GF-D8 (cell line): Measurements from ENCODE around the gene F11.
"Not testable (repeated sequence)": the region's sequence is repeated elsewhere in the genome, so short reads cannot be mapped to it uniquely, and the experiment has no call there.

ENCODE experiments used
- DNase-seq: peaks from one replicate; lab custom pipeline; 2025; lab: John Stamatoyannopoulos, UW

The F11 gene

DNA sequence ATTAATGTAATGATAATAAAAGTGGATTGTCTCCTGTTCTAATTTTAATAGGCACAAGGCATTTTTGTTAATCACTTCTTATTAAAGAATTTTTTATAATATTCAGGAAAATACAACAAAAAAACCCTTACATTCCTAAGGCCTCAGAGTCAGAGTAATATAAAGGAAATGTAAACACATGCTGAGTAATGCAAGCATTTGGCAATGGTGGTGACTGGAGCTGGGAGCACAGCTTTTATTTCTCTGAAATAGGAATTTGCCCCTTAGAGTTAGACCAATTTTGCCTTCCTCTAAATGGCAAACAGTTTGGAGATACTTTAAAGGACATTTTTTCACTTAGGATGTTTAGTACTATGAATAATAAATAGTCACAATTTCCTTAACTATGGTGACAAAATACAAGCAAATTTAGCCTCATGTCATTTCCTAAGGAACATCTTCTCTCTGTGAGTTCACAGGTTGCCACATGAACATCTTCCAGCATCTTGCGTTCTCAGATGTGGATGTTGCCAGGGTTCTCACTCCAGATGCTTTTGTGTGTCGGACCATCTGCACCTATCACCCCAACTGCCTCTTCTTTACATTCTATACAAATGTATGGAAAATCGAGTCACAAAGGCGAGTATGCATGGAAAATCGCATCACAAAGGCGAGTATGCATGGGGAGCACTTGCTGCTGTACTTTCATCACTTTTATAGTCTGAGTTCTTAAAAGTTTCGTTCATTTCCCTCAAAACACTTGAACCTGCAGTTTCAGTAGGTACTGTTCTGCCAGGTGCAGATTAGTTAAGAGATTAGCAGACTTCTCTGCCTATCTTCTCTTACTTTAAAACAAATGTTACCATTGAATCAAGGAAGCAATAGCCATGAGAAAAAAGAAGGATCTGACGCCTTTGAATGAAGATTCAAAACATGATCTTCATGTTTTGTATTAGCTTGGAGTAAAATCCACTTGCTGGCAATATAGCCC, 15.9 kb upstream of the F11 start:
- DNase-seq: no peak

DNA sequence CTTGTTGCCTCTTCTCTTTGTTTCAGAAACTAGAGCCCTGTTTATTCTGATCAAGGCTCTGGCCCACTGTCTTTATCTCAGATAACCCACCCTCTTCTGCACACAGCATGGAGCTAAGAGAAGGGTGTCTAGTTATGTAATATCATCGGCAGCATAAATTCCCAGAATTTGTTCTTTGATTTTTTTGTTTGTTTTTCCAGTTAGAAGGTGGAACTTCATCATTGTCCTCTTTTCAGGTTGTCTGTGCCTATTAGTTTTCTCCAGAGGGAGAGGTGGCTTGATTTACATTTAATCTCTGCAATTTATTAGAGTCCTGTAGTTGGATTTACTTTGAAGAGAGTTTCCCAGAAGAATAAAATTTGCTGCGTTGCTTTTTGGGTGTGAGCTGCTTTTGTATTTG, 15.2 kb upstream of the F11 start:
- no peak for DNase-seq

DNA sequence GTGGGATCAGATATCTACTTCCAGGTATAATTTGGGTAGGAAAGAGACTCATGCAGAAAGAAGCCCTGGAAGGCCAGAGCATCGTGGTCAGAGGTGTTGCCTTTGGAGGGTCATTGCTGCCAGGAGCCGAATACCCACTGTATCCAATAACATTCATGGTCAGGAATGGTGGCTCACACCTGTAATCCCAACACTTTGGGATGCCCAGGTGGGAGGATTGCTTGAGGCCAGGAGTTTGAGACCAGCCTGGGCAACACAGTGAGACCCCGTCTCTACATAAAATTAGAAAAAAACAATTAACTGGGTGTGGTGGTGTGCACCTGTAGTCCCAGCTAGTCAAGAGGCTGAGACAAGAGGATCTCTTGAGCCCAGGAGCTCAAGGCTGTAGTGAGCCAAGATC, 10.9 kb upstream of the F11 start:
- no peak for DNase-seq

GRCh38 chr4:186258216-186258811, 7.7 kb upstream of the F11 start:
- DNase-seq: no peak

DNA sequence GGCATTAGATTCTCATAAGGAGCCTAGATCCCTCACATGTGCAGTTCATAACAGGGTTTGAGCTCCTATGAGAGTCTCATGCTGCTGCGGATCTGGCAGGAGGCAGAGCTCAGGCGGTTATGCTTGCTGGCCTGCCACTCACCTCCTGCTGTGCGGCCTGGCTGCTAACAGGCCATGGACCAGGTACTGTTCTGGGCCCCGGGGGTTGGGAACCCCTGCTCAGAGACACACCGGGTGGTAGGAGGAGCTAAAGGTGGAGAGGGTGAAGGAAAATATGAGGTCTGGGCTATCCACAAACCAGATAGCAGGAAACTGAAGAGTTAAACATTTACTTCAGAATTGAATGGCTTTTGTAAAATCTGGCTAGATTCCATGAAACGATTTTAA, 5.9 kb upstream of the F11 start:
- DNase-seq: no peak

DNA sequence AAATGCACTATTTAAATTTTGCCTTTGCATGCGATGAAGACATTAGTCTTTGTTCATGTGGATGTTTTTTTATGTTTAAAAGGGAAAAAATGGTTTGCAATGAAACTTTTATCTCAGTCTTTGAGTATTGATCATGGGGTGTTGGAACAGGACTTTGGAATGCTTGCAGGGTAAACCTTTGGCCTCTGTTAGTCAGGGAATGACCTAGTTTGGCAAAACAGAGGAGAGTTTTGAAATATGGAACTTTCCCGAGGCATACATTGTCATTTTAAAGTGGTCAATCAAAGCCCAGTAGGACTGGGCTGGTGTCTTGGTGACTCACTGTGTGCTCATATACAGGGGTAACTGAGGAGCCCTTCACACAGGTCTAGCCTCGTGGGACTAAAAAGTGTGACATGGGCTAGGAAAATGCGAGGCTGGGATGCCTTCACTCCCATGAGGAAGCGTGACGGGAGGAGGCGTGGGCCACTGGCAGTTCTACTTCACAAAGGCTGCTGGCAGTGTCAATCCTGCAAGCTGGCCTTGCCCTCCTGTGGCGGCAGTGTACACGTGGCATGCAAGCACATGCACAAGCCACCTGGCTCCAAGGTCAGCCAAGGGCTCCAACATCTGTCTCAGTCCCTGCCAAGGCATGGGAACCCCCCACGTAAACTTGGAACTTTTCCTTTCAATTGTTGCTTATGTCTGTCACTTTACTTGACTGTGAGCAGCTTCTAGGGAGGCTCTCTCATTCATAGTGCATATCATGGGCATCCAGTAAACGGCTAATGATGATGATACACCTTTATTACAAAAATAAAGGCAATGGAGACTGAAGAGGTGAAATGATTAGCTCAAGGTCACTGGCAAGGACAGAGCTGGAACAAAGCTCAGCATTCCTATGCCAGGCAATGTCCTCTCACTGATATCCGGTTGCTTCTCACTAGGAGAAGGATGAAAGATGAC, 5.2 kb upstream of the F11 start:
- no peak for DNase-seq

DNA sequence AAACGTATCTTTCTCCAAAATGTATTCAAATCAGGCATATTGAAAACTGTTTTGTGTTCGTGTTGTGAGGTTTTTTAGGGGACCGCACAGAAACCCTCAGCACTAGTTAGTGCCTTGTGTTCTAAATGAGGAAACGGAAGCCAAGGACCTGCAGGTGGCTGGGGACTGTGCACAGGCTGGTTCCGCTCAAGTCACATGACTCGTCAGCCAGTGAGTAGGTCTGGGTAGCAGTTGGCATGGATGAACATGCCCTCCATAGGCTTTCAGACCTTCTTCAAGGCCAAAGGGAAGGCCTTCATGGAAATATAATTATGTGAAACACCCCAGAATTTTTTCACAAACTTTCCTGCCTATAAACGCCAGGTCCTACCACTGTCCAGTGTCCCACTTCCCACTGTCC, 1.3 kb upstream of the F11 start:
- no peak for DNase-seq

GRCh38 chr4:186265250-186265649, 739 bp upstream of the F11 start:
- not testable (repeated sequence) for DNase-seq

DNA sequence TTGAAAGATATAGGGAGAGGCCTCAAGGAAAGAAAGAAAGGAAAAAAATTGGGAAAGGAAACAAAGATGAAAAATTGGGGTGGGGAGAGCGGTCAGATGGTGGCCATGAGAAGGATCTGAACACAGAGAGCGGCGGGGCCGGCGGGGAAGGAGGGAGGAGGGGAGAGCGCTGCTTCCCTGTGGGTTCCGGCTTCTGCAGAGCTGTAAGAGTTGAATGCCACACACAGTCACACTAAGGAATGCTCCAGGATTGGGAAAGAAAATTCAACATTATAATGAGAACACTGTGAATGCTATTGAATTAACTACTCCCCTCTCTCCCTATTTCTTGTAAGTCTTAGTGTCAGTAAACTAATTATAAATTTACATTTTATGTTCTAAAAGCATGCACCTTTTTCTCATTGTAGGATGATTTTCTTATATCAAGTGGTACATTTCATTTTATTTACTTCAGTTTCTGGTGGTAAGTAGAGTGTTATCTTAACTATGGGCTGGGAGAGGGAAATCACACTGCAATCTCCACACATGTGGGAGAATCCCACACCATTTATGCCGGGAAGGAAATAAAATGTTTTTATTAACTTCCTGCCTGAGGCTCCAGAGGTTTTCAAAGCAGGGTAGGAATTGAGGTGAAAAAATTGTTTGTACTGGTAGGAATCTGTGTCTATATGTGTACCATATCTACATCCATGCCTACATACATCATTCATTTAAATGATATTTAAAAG, 904 bp downstream of the F11 start:
- no peak for DNase-seq

GRCh38 chr4:186271081-186271678, 5.2 kb downstream of the F11 start:
- no peak for DNase-seq

- no peak for DNase-seq
Measured at GRCh38 chr4:186272699-186273391, 6.9 kb downstream of the F11 start.

GRCh38 chr4:186273392-186273789, 7.4 kb downstream of the F11 start:
- not testable (repeated sequence) for DNase-seq

DNA sequence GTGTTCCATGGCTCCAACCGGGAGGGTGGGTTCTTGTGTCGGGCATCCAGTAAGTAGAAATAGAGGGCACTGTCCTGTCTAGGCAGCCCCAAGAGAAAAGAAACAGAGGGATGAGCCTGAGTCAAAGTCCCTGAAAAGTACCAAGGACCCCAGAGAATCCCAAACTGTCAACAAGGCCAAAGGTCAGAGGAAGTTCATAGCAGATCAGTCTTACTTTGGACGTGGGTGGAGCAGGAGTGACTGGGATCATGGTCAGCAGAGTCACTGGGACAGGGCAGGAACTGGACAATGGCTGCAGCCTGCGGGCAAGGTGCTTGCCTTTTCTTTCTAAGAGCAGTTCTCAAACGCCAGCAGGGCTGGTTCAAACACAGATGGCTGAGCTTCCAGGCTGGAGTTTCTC, 17.3 kb downstream of the F11 start:
- no peak for DNase-seq

- no peak for DNase-seq
Measured at GRCh38 chr4:186285147-186285546, 19.2 kb downstream of the F11 start.

- no peak for DNase-seq
Measured at GRCh38 chr4:186286581-186286980, 20.6 kb downstream of the F11 start.

DNA sequence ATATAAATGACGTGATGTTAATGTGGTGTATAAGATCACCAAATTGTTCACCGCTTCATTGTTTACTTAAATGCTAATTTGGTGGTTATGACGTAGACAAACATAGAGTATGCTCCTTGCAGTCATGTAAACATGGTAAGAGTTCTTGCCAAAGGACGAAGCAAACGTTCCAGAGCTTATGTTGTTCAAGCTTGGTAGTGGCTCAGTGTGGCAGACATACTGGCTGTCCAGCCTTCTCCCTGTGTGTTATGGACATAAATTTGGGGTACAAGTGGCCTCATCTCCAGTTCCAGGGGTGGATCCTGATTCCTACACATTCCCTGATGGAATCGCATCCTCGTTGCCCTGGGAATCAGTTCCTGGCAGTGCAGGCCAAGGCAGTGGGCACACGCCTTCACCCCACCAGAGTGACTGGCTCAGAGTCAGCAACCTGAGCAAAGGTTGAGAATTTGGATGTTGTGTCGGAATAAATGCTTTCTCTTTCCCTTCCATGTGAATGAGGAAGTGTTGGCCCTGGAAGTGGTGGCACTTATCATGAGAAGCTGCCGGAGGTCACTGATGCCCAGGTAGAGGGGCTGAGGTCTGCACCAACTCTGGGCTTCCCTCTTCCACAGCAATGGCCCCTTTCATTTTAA, 25.4 kb downstream of the F11 start:
- DNase-seq: no peak

DNA sequence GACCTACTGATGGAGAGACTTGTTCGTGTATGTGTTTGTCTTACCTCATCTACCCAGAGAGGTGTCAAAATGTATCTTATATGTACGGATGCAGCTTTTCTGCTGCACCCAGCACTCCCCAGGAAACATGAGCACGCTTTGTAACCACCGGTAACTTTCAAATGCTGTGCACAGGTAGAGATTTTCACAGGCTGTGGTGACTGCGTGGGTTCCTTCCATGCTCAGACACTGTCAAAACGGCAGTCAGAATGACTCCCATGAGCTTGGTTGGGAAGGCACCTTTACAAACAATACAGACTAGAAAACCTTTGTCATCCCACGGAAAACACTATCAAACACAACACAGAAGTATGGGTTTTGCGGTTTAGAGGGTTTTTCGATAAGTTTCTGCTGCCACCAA, 28.2 kb downstream of the F11 start:
- DNase-seq: no peak

- DNase-seq: no peak
Measured at GRCh38 chr4:186296481-186296880, 30.5 kb downstream of the F11 start.

DNA sequence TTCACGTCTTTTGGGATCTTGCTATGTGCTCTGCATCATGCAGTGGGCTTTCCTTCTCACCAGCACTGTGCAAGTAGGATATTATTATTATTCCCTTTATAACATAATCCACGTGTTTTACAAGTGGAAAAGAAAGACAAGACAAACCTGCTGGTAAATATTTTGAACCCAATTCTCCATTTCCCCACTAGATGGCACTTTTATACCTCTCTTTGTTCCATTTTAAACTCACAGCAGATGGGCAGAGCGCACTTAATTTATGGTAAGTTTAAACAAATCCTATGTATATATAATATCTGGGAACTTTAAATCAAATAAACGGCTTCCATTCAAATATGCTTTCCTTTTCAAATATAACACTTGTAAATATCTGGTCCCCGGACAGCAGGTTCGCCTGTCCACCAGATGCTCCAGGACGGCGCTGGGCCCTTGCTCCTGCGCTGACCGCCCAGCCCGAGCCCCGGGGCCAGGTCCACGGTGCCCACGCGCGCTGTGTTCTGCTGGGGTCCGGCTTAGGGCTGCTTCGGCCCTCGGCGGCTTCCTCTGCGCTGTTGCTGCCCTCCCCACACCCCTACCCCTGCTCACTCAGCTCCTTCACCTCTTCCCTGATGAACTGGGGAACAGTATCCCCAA, 31.1 kb downstream of the F11 start:
- DNase-seq: no peak
